Smooth muscle cell (in vitro differentiated cells): Measurements from ENCODE around the gene CDH13. TPM values are rescaled to one million over a fixed set of nuclear protein-coding genes. Genes with fewer than 3 reads are reported as not detected.

Experiments
- DNase-seq: peaks from one replicate; lab custom pipeline; 2025; ENCODE audit not compliant: unreplicated experiment; lab: John Stamatoyannopoulos, UW
- H2AFZ ChIP-seq: fragments of 200-600 bp; sonication (generic); 2 replicates; pipeline ENCODE4 v1.6.0; 2016; ENCODE audit warnings: antibody characterized with exemption, low read depth, mild to moderate bottlenecking
- H3F3A ChIP-seq: fragments of 200-600 bp; sonication (generic); 2 replicates; pipeline ENCODE4 v1.6.0; 2017; ENCODE audit warnings: antibody characterized with exemption, low read depth
- H3K27ac ChIP-seq: fragments of 200-600 bp; sonication (generic); 2 replicates; pipeline ENCODE4 v1.5.1; 2016; ENCODE audit warnings: low read depth, mild to moderate bottlenecking
- H3K27me3 ChIP-seq: fragments of 200-600 bp; sonication (generic); 2 replicates; pipeline ENCODE4 v1.6.1; 2016; ENCODE audit warnings: low read depth, mild to moderate bottlenecking
- H3K36me3 ChIP-seq: fragments of 200-600 bp; sonication (generic); 2 replicates; pipeline ENCODE4 v1.5.1; 2016; ENCODE audit warnings: low read depth
- H3K4me1 ChIP-seq: fragments of 200-600 bp; sonication (generic); 2 replicates; pipeline ENCODE4 v1.5.1; 2016; ENCODE audit warnings: low read depth
- H3K4me2 ChIP-seq: fragments of 200-600 bp; sonication (generic); 2 replicates; pipeline ENCODE4 v1.6.0; 2016; ENCODE audit warnings: mild to moderate bottlenecking
- H3K4me3 ChIP-seq: fragments of 200-600 bp; sonication (generic); 2 replicates; pipeline ENCODE4 v1.5.1; 2016; ENCODE audit warnings: mild to moderate bottlenecking
- H3K79me2 ChIP-seq: fragments of 200-600 bp; sonication (generic); 2 replicates; pipeline ENCODE4 v1.6.0; 2016; ENCODE audit warnings: low read depth, mild to moderate bottlenecking
- H3K9ac ChIP-seq: fragments of 200-600 bp; sonication (generic); 2 replicates; pipeline ENCODE4 v1.6.0; 2016; ENCODE audit warnings: low read depth
- H3K9me3 ChIP-seq: fragments of 200-600 bp; sonication (generic); replicated peaks from 2 replicates; pipeline ENCODE4 v1.5.1; 2016; ENCODE audit warnings: low read depth
- H4K20me1 ChIP-seq: fragments of 200-600 bp; sonication (generic); 2 replicates; pipeline ENCODE4 v1.6.0; 2016; ENCODE audit warnings: low read depth
- CTCF ChIP-seq: fragments of 200-600 bp; sonication (generic); IDR thresholded peaks from 2 replicates; pipeline ENCODE4 v1.5.1; 2017; ENCODE audit warnings: borderline replicate concordance, mild to moderate bottlenecking, antibody characterized with exemption; ENCODE audit not compliant: insufficient read depth, poor library complexity, severe bottlenecking
- WGBS: methylation state at CpG from one replicate; pipeline ENCODE4 v1.1.7; 2016; ENCODE audit warnings: low lambda C conversion rate; 5-methylcytosine and 5-hydroxymethylcytosine counted together
- polyA plus RNA-seq: library from polyadenylated mRNA; unstranded; fragments of >200 nt; fragmentation: Nextera tagmentation; extraction: Ambion mirVana; gene quantifications from 2 replicates; pipeline ENCODE4 v1.2.1, GENCODE V29; 2016
- total RNA-seq: library from RNA; depleted of rRNA; stranded (reverse); fragments of >200 nt; gene quantifications from 2 replicates; pipeline ENCODE4 v1.2.3, GENCODE V29; 2014

CDH13 gene
- total and polyA plus RNA-seq, 2 experiments from 2014 or later, result 12.1 to 32.2 TPM

- H3K36me3 ChIP-seq, result no peaks in the 10 kb centered on the region
- no peak overlapping the region for H3K4me3 ChIP-seq
- H3K79me2 ChIP-seq, result no peaks in the 10 kb centered on the region
- no peak overlapping the region for H3K27ac ChIP-seq
- no peak overlapping the region for H3K9ac ChIP-seq
- no peak overlapping the region for H3K4me2 ChIP-seq
- H3K27me3 ChIP-seq, result no peaks in the 10 kb centered on the region
- 50% methylated on average over 2 of the region's 2 CpGs for WGBS
- H3K9me3 ChIP-seq, result no peaks in the 10 kb centered on the region
- H3K4me1 ChIP-seq, result no peaks in the 10 kb centered on the region
- TF ChIP-seq CTCF, result no peak
- no peak overlapping the region for H2AFZ ChIP-seq
- no peaks in the 10 kb centered on the region for H3F3A ChIP-seq
- no peak for DNase-seq
- H4K20me1 ChIP-seq, result no peaks in the 10 kb centered on the region
These were observed 57.5 kb downstream of the CDH13 start for GRCh38 chr16:82684256-82684655.

- Histone ChIP-seq H3K9me3 (no peaks in the 10 kb centered on the region), H3K4me3 (no peak overlapping the region), H3K79me2 (no peaks in the 10 kb centered on the region), H3K27me3 (no peaks in the 10 kb centered on the region), H3K36me3 (no peaks in the 10 kb centered on the region), H3K27ac (no peak overlapping the region), H3K4me1 (no peaks in the 10 kb centered on the region), H2AFZ (no peak overlapping the region), H3F3A (no peaks in the 10 kb centered on the region), H4K20me1 (no peaks in the 10 kb centered on the region), H3K9ac (no peak overlapping the region), H3K4me2 (no peak overlapping the region)
- WGBS, result 98% methylated on average over 4 of the region's 4 CpGs
- no peak for TF ChIP-seq CTCF
- DNase-seq, result no peak
These were observed 58.8 kb downstream of the CDH13 start for GRCh38 chr16:82685526-82685925.

- no peak for TF ChIP-seq CTCF
- Histone ChIP-seq H3K79me2 (no peaks in the 10 kb centered on the region), H3K4me3 (no peak overlapping the region), H3K9me3 (no peaks in the 10 kb centered on the region), H3K27ac (peak overlapping the region; percentile 48), H3K36me3 (no peaks in the 10 kb centered on the region), H2AFZ (no peak overlapping the region), H3F3A (no peaks in the 10 kb centered on the region), H3K4me2 (peak overlapping the region; percentile 37), H3K4me1 (no peaks in the 10 kb centered on the region), H4K20me1 (no peaks in the 10 kb centered on the region), H3K27me3 (no peaks in the 10 kb centered on the region), H3K9ac (no peak overlapping the region)
- DNase-seq, result no peak
These were observed 67.6 kb downstream of the CDH13 start for GRCh38 chr16:82694239-82694874.

- no peak overlapping the region for H3K4me3 ChIP-seq
- 13% methylated on average over 1 of the region's 1 CpG for WGBS
- no peak overlapping the region for H3K4me2 ChIP-seq
- no peaks in the 10 kb centered on the region for H4K20me1 ChIP-seq
- no peak for TF ChIP-seq CTCF
- no peaks in the 10 kb centered on the region for H3K27me3 ChIP-seq
- no peak overlapping the region for H3K27ac ChIP-seq
- DNase-seq, result no peak
- H3K79me2 ChIP-seq, result no peaks in the 10 kb centered on the region
- H3K36me3 ChIP-seq, result no peaks in the 10 kb centered on the region
- no peaks in the 10 kb centered on the region for H3K4me1 ChIP-seq
- H2AFZ ChIP-seq, result no peak overlapping the region
- H3F3A ChIP-seq, result no peaks in the 10 kb centered on the region
- no peak overlapping the region for H3K9ac ChIP-seq
- H3K9me3 ChIP-seq, result no peaks in the 10 kb centered on the region
These were observed 69.0 kb downstream of the CDH13 start for GRCh38 chr16:82695806-82696205.
